Prostate gland (tissue), 2 donors: ENCODE measurements around the gene CTTNBP2NL.

ENCODE experiments used
- CTCF ChIP-seq, 4 experiments: fragments of 200-600 bp in 2 of 4; fragments of 450-650 bp in 2 of 4; sonication (generic) in 2 of 4; IDR thresholded peaks; 1 replicate in 3 of 4; 2 replicates in 1 of 4; pipeline ENCODE4 v1.5.1; 2016 to 2019; ENCODE audit warnings: antibody characterized with exemption in 4 of 4, mild to moderate bottlenecking in 2 of 4, moderate library complexity in 2 of 4
- POLR2AphosphoS5 ChIP-seq: sonication (generic); formaldehyde crosslinking; IDR thresholded peaks from one replicate; pipeline ENCODE4 v1.6.1; 2017; ENCODE audit warnings: antibody characterized with exemption

DNA sequence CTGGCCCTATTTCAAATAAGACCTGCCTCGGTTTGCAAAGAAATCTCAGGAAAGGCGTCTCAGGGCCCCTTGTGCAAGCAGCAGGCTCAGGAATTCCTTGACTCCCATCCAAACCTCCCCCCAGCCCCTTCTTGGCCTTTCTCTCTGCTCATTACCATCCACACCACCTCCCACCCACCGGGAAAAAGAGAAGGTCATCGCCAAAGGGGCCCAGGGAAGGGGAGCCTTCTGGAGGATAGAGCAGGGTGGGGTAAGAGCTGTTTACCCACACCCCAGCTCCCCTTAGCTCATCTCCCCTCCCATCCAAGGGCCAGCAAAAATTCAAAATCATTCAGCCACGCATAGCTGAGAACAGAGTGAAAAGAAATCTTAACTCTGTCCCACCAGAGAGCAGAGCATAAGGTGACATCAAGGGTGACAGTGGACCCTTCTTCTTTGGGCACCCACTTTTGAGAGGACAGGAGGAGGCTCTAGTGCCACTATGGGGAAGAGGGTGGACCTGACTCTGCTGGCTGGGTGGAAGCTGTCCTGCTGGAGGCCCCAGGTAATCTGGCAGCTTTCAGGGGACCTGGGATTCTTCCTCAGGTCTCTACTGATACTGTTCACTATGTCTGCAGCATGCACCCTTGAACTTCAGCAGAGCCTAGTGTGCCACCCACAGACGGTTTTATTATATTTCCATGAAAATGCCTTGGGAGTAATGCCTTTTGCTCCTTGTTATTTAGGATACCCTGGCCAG, 108.8 kb downstream of the CTTNBP2NL start:
- TF ChIP-seq POLR2AphosphoS5 (no peak), CTCF (IDR thresholded peaks at IDR 0.05) (no peak)
